NCI-H524 treated with DMSO at 0.1 percent for 48 hours (cell line): Measurements from ENCODE around the gene ZNF280A.
"Not testable (repeated sequence)": the region's sequence is repeated elsewhere in the genome, so short reads cannot be mapped to it uniquely, and the experiment has no call there.

Experiments
- DNase-seq: peaks from one replicate; lab custom pipeline; 2025; lab: John Stamatoyannopoulos, UW

The ZNF280A gene

GRCh38 chr22:22545084-22545483, 25.0 kb upstream of the ZNF280A start:
- DNase-seq = no peak

- DNase-seq = no peak
Measured at GRCh38 chr22:22538226-22538989, 18.3 kb upstream of the ZNF280A start.

GRCh38 chr22:22536916-22537315, 16.8 kb upstream of the ZNF280A start:
- DNase-seq = no peak

- no peak for DNase-seq
Measured at GRCh38 chr22:22536515-22536914, 16.4 kb upstream of the ZNF280A start.

GRCh38 chr22:22535662-22536061, 15.6 kb upstream of the ZNF280A start:
- DNase-seq = no peak

GRCh38 chr22:22534604-22535415, 14.7 kb upstream of the ZNF280A start:
- DNase-seq = no peak

- DNase-seq = no peak
Measured at GRCh38 chr22:22533863-22534262, 13.8 kb upstream of the ZNF280A start.

GRCh38 chr22:22533417-22533816, 13.3 kb upstream of the ZNF280A start:
- no peak for DNase-seq

GRCh38 chr22:22532547-22533071, 12.5 kb upstream of the ZNF280A start:
- not testable (repeated sequence) for DNase-seq

- no peak for DNase-seq
Measured at GRCh38 chr22:22531770-22532546, 11.9 kb upstream of the ZNF280A start.

GRCh38 chr22:22528780-22529179, 8.7 kb upstream of the ZNF280A start:
- DNase-seq = no peak

GRCh38 chr22:22527312-22527711, 7.2 kb upstream of the ZNF280A start:
- no peak for DNase-seq

GRCh38 chr22:22526125-22526912, 6.2 kb upstream of the ZNF280A start:
- no peak for DNase-seq

- no peak for DNase-seq
Measured at GRCh38 chr22:22523494-22523893, 3.4 kb upstream of the ZNF280A start.

GRCh38 chr22:22521631-22522030, 1.6 kb upstream of the ZNF280A start:
- no peak for DNase-seq

- DNase-seq = no peak
Measured at GRCh38 chr22:22520667-22521602, 865 bp upstream of the ZNF280A start.

- DNase-seq = no peak
Measured at GRCh38 chr22:22519591-22519990, 479 bp downstream of the ZNF280A start.

- DNase-seq = no peak
Measured at GRCh38 chr22:22516992-22517391, 3.1 kb downstream of the ZNF280A start.

GRCh38 chr22:22515890-22516289, 4.2 kb downstream of the ZNF280A start:
- DNase-seq = no peak

GRCh38 chr22:22514431-22514830, 5.6 kb downstream of the ZNF280A start:
- DNase-seq = peak; percentile 37
